Stimulated activated CD8-positive, alpha-beta memory T cell treated with anti-CD3 and anti-CD28 coated beads, Interleukin-15, amount 100 ng/mL, for 1 hour (primary cell): ENCODE results near the gene PPCDC.
A peak's percentile ranks its signal among the peaks of the same experiment; 100 is the strongest.

ENCODE experiments used
- DNase-seq: peaks from one replicate; pipeline ENCODE4 v3.0.0-alpha.2; 2020; ENCODE audit warnings: low read depth

The PPCDC gene

DNA sequence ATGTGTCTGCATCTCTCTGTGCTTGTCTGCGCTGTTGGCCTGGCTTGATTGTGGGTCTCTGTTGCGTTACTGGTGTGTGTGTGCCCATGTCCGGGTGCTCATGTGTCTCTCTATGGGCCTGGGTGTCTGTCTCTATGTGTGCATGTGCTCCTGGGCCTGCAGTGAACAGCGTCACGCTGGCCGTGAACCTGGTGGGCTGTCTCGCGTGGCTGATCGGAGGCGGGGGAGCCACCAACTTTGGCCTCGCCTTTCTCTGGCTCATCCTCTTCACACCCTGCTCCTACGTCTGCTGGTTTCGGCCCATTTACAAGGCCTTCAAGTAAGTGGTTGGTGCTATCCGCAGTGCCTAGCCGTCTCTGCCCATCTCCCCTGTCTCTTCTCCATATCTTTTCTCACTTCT, 7.0 kb upstream of the PPCDC start:
- DNase-seq: no peak

DNA sequence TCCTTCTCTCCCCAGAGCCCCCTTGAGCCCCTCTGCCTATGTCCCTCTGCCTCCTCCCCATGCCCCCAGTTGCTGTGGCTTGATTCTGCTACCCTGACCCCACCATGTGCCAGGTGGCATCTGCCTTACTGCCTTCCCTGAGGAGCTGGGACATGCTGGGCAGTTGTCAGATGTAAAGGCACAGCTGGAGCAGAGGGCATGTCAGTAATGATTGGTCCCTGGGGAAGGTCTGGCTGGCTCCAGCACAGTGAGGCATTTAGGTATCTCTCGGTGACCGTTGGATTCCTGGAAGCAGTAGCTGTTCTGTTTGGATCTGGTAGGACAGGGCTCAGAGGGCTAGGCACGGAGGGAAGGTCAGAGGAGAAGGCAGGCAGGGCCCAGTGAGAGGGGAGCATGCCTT, 3.5 kb upstream of the PPCDC start:
- DNase-seq: no peak

DNA sequence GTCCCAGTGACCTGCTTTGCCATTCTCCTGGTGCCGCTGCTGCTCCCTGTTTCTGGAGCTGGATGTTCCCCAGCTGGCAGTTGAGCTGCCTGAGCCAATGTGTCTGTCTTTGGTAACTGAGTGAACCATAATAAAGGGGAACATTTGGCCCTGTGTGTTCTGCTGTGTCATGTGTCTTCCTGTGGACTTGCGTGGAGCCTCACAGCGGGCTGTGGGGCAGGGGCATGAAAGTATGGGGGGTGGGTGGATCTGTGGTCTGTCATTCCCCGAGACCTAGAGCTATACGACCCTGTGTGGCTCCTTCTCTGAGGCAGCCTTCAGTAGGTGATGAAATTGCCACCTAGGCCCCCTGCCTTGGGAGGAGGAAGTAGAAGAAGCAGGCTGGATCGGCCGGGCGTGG, 2.0 kb upstream of the PPCDC start:
- DNase-seq: no peak

DNA sequence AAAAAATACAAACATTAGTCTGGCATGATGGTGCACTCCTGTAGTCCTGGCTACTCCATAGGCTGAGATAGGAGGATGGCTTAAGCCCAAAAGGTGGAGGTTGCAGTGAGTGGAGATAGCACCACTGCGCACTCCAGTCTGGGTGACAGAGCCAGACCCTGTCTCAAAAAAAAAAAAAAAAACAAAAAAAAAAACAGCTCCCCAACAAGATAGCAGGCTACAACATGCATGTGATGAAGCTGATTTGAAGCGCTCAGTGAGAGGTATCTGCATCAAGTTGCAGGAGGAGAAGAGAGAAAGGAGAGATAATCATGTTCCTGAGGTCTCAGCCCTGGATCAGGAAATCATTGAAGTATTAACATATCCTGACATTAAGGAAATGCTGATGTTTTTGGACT, 608 bp upstream of the PPCDC start:
- DNase-seq: no peak

DNA sequence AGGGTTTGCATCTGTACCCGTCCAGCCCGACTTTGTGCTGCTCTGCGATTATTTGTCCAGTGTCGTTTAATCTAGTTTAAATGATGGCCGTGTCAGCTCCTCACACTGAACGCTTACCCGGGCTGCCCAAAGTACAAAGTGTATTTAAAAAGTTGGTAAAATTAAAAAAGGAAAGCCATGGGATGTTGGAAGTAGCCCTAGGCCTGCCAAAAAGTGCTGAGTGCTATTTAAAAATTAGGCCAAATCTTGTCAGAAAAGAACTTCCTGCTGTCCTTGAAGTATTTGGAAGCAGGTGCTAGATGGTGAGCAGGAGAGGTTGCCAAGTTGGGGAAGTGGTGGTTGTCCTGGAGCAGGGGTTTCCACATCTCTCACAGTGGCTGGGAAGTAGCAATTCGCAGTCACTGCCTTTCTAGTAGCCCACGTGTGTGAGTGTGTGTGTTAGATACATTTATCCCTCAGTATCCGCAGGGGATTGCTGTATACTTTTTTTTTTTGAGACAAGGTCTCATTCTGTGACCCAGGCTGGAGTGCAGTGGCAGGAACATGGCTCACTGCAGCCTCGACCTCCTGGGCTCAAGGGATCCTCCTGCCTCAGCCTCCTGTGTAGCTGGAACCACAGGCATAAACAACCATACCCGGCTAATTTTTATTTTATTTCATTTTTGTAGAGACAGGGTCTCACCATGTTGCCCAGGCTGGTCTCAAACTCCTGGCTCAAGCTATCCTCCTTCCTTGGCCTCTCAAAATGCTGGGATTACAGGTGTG, 664 bp downstream of the PPCDC start:
- no peak for DNase-seq

DNA sequence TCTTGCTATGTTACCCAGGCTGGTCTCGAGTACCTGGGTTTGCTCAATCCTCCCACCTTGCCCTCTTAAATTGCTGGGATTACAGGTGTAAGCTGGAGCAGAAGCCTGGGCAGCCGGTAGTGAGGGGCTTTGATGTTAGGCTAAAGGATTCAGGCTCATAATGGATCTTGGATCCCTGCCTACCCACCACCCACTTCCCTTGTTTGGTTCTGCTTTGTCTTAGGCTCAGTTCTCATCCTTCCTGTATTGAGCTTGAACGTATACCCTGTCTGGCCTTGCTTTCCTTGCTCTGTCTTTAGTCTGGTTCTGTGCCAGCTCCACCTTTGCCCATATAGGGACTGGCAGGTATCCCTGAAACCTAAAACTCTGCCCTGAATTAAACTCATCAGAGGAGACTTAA, 1.7 kb downstream of the PPCDC start:
- no peak for DNase-seq

DNA sequence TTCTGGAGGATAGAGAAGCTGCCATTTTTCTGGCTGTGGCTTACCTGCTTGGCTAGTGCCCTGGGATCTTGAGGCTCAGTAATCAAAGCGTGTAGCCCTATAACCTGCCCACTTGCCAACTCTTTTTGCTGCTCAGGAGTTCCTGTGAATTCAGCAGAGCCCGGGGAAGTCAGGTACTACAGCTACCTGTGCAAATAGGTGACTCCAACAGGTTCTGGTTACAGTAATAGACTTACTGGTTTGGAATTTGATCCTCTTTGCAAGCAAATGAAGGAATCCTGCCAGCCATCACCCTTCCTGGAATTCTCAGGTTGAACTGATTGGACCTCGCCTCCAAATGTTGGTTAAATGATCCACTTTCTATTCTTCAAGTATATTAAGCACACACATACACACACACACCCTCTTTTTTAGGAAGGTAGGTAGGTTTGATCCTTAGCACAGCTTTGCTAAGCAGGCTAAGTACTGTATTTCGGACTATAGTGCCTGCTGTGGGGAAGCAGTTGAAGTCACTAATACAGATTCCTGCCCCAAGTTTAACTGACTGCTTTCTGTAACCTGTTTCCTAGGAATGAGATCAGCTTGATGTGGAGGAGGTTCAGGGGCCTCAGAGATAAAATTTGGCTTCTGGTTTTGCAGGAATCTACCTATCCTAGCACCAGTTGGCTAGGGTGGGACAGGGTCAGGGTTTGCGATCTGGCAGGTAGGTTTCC, 2.3 kb downstream of the PPCDC start:
- no peak for DNase-seq

DNA sequence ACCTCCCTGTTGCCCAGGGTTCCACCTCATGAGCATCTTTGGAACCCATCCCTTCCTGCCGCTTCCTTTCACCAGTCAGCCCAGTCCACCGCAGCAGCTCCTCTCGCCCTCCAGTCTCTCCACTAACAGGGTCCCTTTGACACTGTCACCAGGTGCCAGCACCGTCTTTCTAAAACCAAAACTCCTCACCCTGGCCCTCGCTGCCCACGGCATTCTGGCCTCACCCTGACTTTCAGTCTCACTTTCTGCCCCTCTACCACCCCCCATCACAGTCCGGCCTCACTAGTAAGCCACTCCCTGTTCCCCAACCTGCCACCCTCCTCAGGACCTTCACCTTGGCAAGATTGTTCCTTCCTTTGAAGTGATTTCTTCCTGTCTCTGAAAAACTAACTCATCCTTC, 4.2 kb downstream of the PPCDC start:
- DNase-seq: no peak

DNA sequence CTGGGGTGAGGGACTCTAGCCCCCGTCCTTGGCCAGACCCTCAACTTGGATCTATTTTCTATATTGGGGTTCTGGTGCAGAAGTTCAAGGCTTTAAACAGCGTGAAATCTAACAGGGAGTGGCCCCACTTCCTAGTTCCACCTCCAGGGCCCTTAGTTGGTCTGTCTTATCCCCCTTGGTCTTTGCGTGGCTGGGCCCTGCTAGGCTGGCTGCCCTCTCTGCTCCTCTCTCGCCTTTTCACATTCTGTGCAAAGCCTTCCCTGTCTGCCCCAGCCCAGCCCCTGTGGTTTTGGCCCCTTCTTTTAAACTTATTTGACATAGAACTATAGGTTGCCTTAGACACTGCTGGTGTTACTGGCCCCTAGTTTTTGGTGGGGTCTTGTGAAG, 5.6 kb downstream of the PPCDC start:
- no peak for DNase-seq

DNA sequence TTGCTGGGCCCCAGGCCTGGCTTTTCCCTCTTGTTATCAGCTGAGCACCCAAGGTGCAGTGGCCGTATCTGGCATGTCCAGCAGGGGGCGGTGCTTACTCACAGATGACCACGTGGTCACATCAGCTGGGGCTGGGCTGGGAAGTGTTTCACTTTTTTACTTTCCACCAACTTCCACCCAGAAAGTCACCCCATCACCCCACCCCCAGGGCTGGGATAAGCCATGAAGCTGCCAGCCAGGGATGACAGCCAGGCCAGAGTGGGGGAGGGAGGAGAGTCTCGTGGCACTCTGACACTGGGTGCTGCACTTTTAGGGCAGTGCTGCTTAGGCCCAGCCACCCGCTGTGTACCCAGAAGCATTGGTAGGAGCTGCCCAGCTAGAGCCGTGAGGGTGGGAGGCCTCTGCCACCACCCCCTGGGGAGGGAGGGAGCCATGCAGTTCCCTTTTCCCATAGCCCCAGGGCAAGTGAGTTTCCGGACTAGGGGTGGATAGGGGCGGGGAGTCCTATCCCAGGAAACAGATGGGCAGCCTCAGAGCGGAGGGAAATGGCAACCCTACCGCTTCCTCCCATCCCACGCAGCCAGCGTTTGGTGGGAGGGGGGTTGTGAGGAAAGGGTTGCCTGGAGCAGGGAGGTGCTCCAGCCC, 6.1 kb downstream of the PPCDC start:
- DNase-seq: peak; percentile 90

DNA sequence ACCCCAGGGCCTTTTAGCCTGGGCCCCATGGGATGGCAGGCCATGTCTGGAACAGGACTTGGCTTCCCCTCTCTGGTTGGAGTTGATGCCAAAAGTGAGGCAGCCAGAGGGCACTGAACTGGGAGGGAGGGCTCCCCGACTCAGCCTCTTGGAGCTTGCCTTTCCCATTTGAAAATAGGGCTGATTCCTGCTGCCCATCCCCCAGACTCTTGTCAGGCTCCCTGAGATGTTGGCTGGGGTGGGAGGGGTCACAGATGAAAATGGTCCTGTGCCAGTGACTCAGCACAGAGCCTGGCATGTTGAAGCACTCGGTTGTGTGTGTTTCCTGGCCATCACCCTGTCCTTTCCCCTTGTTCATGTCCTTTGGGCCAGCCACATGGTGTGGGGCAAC, 6.6 kb downstream of the PPCDC start:
- DNase-seq: no peak

DNA sequence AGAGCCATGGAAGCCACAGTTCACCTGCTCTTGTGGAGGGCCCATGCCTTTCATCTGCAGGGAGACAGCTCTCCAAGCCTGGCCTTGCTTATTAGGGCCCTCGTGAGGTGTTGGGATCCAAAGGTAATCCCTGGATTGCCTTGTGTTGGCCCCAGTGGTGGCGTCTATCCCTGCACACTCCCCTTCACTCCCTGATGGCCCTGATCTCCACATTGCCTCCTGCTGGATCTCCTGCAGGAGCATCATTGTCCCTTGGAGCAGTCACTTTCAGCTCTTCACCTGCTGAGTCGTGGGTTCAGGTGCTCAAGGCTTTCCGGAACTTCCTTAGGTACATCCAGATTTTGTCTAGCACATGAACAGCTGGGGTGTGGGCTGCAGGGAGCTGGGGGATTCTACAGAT, 7.0 kb downstream of the PPCDC start:
- no peak for DNase-seq

DNA sequence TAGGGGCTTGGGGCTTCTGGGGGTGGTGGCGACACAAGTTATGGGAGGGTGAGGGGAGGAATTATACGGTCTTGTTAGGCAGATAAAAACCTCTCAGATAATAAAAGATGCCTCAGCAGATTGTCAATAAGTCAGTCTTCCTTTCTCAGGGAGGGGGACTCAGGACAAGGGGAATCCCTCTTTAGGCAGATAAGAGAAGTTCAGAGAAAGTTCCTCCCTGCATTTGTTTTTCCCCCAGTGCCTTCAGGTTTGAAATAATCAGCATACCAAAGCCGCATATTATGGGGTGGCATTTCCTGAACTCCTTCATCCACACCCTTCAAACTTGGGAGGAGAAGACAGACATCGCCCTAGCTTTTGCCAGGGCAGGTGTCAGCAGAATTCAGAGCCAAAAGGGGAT, 8.5 kb downstream of the PPCDC start:
- DNase-seq: no peak

DNA sequence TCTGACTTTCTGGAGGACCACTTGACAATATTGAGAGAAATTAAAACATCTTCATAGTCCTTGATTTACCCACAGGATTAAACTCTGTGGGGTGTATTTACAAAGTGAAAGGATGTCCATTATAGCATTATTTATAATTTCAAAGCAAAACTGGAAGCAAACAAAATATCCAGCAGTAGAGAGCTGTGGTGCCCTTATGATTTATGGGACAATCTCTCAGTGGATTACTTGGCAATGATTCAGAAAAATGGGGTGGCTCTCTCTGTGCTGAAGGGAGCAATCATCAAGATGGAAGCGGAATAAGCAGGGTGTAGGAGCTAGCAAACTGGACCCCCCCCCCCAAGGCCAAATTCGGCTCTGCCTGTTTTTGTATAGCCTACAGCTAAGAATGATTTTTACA, 9.0 kb downstream of the PPCDC start:
- no peak for DNase-seq

DNA sequence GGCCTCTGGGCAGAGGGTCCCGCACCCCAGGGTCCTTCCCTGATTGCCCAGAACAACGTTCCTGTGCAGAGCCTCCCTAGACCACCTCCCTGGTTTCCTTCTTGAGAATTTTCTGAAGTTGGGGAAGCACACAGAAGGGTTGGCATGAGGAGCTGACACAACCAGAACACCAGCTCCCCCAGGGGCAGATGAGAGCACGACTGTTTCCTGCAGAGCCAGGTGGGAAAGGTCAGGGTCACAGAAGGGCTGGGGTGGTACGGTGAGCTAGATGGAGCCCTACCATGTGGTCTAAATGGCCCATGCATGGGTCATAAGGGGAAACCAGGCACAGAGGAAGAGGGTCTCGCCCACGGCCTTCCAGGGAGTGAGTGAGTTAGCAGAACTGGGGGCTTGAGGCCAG, 10.4 kb downstream of the PPCDC start:
- DNase-seq: no peak

DNA sequence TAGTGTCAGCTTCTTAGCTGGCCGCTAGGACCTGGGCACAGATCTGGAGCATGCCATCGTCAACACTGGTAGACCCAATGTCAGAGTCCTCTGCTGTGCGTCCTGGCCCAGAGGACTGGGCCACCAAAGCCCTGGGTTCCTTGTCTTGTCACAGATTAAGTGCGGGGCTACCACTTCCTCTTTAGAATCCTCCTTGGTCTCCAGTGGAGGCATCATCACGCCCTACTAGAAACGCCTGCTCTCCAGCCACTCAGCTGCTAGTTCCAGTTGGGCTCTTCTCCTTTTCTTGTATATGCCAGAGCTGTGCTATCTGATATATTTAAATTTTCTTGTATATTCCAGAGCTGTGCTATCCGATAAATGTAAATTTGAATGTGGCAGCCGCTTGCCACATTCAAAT, 11.2 kb downstream of the PPCDC start:
- no peak for DNase-seq

DNA sequence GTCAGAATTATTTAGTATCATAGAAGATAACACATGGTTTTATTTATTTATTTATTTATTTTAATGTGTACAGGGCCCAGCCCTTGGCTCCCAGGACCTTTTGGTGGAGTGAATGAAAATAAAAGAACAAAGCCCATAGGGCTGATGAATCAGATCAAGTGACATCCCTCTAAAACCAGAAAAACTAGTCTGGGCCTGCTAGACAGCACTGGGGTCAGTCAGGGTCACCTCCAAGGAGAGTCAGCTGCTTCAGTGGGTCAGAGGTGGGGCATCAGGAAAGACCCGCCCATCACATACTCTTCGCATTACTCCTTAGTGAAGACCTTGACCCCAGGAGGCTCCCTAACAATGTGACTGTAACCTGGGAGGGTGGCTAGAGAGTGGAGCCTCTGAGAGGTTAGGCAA, 12.8 kb downstream of the PPCDC start:
- DNase-seq: no peak

DNA sequence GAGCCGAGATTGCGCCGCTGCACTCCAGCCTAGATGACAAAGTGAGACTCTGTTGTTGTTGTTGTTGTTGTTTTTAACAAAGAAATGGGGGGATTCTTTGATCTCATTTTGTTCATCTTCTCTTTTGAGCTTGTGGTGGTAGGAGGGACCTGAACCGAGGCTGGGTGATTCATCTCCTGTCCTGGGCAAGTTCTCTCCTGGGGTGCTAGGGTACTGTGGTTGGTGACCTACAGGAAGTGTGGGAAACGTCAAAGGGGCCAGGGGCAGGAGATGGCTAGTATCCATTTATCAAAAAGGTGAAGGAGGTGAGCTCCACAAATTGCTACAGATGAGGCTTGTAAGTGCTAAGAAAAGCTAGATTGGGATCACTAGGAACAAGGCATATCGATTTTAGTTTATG, 14.3 kb downstream of the PPCDC start:
- DNase-seq: no peak

DNA sequence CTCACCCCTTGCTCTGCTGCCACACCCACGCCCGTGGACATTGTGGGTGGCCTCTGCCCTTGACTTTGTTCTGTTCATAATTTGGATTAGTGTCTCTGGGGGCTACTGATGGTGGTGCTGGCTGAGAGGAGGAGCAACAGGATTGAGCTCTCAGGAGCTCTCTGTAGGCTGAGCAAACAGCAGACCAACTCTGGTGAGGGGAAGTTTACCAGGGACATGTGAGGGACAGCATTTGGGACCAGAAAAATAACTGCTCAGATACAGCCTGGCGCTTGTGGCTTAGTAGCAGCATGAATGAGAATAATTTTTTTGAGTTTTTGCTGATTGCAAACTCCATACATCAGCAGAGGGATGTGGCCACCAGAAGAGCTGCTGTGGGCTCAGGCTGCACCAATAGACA, 14.8 kb downstream of the PPCDC start:
- no peak for DNase-seq

DNA sequence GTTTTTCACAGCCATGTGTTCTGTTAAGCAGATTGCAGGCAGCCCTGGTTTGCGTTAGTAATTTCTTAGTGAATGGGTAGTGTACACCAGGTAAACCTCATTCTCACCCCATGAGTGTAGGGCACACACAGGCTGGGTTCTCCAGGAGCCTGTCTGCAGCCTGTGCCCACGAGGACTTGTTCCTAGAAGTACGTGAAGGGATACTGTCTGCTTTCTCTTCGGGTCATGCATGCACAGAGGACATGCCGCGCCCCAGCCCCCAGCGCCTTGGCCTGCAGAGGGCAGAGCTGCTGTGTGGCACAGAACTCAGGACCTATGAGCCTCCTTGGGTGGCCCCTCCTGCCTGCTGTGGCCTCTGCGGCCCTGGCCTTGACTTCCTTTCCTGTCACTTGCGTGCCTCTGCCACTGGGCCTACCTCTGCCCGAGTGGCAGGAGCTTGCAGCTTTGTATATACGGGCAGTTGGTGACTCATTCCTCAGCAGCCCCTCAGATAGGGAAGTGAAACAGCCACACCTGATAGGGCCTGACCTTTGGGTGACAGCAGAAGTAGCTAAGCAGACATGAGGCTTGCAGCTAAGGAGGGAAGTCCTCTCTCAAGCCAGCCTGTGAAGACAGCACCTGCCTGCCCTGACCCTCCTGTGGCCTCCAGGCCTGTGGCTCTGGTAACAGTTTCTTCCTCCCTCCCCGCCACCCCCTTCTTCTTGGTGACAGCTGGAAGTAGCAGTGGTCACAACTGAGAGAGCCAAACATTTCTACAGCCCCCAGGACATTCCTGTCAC, 19.5 kb downstream of the PPCDC start:
- peak; percentile 42 for DNase-seq

DNA sequence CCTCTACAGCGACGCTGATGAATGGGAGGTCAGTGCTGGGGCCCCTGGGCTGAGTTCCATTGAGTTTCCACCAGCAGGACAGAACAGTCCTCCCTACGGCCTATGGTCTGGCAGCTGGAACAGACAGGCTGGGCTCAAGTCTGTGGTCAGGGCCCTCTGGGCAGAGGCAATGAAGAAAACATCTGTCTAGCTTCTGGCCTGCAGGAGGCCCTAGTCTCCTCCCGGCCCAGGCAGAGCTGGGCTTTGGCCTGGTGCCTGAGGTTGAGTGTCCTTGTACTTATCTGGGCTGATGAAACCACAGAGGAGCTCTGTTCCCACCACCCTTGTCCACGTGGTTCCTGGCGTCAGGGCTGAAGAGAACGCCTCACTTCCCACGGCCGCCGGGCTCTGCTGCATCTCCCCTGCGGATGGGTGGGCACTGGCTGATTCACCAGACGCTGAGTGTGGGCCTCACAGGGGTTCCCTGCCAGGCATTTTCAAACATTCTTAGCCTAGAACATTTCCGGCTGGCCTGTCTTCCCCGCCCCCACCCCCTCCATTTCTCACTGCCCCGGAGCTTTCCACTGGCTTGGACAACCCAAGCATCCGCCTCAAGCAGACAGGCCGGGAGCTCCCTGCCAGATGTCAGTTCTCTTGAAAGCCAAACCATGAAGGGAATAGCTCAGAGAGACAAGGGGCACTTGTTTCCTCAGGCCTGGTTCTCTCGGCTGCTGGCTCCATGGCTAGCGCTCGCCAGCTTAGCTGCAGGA, 20.3 kb downstream of the PPCDC start:
- no peak for DNase-seq

DNA sequence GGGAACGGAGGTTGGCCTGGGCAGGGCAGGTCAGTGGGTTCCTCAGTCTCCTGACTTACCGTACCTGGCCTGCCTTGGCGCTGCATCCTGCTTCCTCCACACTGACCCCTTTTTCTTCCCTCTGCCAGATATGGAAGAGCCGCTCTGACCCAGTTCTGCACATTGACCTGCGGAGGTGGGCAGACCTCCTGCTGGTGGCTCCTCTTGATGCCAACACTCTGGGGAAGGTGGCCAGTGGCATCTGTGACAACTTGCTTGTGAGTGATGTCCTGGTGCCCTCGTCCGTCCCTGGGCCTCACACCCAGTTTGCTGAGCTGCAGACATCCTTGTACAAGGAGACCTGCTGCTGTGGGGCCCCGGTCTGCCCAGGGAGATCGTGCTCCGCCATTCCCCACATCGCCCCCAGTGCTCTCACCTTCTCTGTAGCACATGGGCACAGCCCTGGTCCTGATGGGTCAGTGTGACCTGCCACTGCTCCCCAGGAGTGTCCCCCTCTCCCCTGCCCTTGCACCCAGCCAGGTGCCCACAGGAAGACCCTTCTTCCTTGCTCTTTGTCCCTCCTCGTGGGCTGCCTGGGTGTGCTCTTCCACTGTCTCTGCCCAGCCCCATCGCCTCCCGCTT, 21.0 kb downstream of the PPCDC start:
- no peak for DNase-seq
